ENCODE results near the gene DPEP2NB.

- no peak for TF ChIP-seq CTCF (IDR thresholded peaks at IDR 0.05)
- no peak for TF ChIP-seq ZFX (IDR thresholded peaks at IDR 0.05; ENCODE audit: borderline replicate concordance)
Measured at GRCh38 chr16:67967958-67968399, 47.7 kb downstream of the DPEP2NB start.

Measured in 22Rv1 (cell line).